GM04503 (cell line): ENCODE data around the gene MINDY4B.
"Not testable (repeated sequence)": the region's sequence is repeated elsewhere in the genome, so short reads cannot be mapped to it uniquely, and the experiment has no call there.

Experiments
- DNase-seq: peaks from one replicate; pipeline ENCODE4 v3.0.0-alpha.2; 2012; ENCODE audit warnings: low read depth

Gene MINDY4B

GRCh38 chr3:150898046-150898754 lies 7.0 kb downstream of the MINDY4B start:
- no peak for DNase-seq

GRCh38 chr3:150897592-150897991 lies 7.6 kb downstream of the MINDY4B start:
- DNase-seq = no peak

- DNase-seq = no peak
Measured at GRCh38 chr3:150890831-150891230, 14.4 kb downstream of the MINDY4B start.

- DNase-seq = no peak
Measured at GRCh38 chr3:150890295-150890694, 14.9 kb downstream of the MINDY4B start.

- DNase-seq = no peak
Measured at GRCh38 chr3:150889106-150889505, 16.1 kb downstream of the MINDY4B start.

- DNase-seq = no peak
Measured at GRCh38 chr3:150887031-150887430, 18.2 kb downstream of the MINDY4B start.

GRCh38 chr3:150885535-150885934 lies 19.7 kb downstream of the MINDY4B start:
- DNase-seq = no peak

GRCh38 chr3:150878996-150879575 lies 26.2 kb downstream of the MINDY4B start:
- no peak for DNase-seq

GRCh38 chr3:150878290-150878689 lies 26.9 kb downstream of the MINDY4B start:
- DNase-seq = no peak

GRCh38 chr3:150877303-150877702 lies 27.9 kb downstream of the MINDY4B start:
- no peak for DNase-seq

GRCh38 chr3:150876611-150877265 lies 28.5 kb downstream of the MINDY4B start:
- DNase-seq = no peak

GRCh38 chr3:150875548-150875947 lies 29.7 kb downstream of the MINDY4B start:
- DNase-seq = no peak

- no peak for DNase-seq
Measured at GRCh38 chr3:150874666-150875219, 30.5 kb downstream of the MINDY4B start.

GRCh38 chr3:150871192-150871591 lies 34.0 kb downstream of the MINDY4B start:
- DNase-seq = no peak

GRCh38 chr3:150870406-150870805 lies 34.8 kb downstream of the MINDY4B start:
- peak; percentile 50 for DNase-seq

- DNase-seq = no peak
Measured at GRCh38 chr3:150868282-150868681, 37.0 kb downstream of the MINDY4B start.

- DNase-seq = no peak
Measured at GRCh38 chr3:150867434-150867833, 37.8 kb downstream of the MINDY4B start.

GRCh38 chr3:150863921-150864320 lies 41.3 kb downstream of the MINDY4B start:
- DNase-seq = not testable (repeated sequence)

GRCh38 chr3:150861851-150862250 lies 43.4 kb downstream of the MINDY4B start:
- no peak for DNase-seq

GRCh38 chr3:150857936-150858335 lies 47.3 kb downstream of the MINDY4B start:
- DNase-seq = not testable (repeated sequence)

GRCh38 chr3:150850191-150850590 lies 55.0 kb downstream of the MINDY4B start:
- DNase-seq = no peak

GRCh38 chr3:150848864-150849263 lies 56.4 kb downstream of the MINDY4B start:
- no peak for DNase-seq

- no peak for DNase-seq
Measured at GRCh38 chr3:150847433-150847832, 57.8 kb downstream of the MINDY4B start.
